PC-3 (cell line): ENCODE data around the gene AOPEP. TPM values are rescaled to one million over a fixed set of nuclear protein-coding genes. Genes with fewer than 3 reads are reported as not detected.

Experiments used
- ATAC-seq: fragments of 200-7000 bp; cut with Tn5 transposase; 2 replicates; pipeline ENCODE4 v1.9.1; 2020; ENCODE audit warnings: mild to moderate bottlenecking, moderate library complexity
- BruUV-seq: library from RNA; stranded (reverse); fragments of 400-500 nt; replicated peaks from 2 replicates; lab custom pipeline; 2021; lab: Mats Ljungman, UMichigan
- CTCF ChIA-PET: fragments of 300-600 bp; sonication (Branson Sonifier 250); formaldehyde crosslinking; loops from one replicate; lab custom pipeline; 2022; ENCODE audit warnings: antibody characterized with exemption; lab: Charles Lee
- POLR2A ChIA-PET: fragments of 300-600 bp; sonication (Branson Sonifier 250); formaldehyde crosslinking; loops from one replicate; lab custom pipeline; 2022; ENCODE audit warnings: antibody characterized with exemption; ENCODE audit not compliant: unreplicated experiment; lab: Charles Lee
- DNase-seq: peaks from one replicate; pipeline ENCODE4 v3.0.0-alpha.2; 2015
- H2AFZ ChIP-seq: fragments of 300-600 bp; sonication (generic); 2 replicates; pipeline ENCODE4 v1.6.0; 2016; ENCODE audit warnings: antibody characterized with exemption, low read length
- H3F3A ChIP-seq: fragments of 300-600 bp; sonication (generic); one replicate; pipeline ENCODE4 v1.6.0; 2017; ENCODE audit warnings: antibody characterized with exemption, low read length, control low read depth, mild to moderate bottlenecking; ENCODE audit not compliant: unreplicated experiment
- H3K27ac ChIP-seq: fragments of 300-600 bp; sonication (generic); 2 replicates; pipeline ENCODE4 v1.5.1; 2016; ENCODE audit warnings: mild to moderate bottlenecking, low read length
- H3K27me3 ChIP-seq: fragments of 300-600 bp; sonication (generic); 2 replicates; pipeline ENCODE4 v1.6.1; 2016; ENCODE audit warnings: low read length, mixed read lengths
- H3K36me3 ChIP-seq: fragments of 300-600 bp; sonication (generic); 2 replicates; pipeline ENCODE4 v1.6.1; 2016; ENCODE audit warnings: low read depth, mixed run types, low read length, mixed read lengths
- H3K4me1 ChIP-seq: fragments of 300-600 bp; sonication (generic); 2 replicates; pipeline ENCODE4 v1.5.1; 2016; ENCODE audit warnings: low read length; ENCODE audit not compliant: insufficient read depth
- H3K4me2 ChIP-seq: fragments of 300-600 bp; sonication (generic); 2 replicates; pipeline ENCODE4 v1.6.0; 2016; ENCODE audit warnings: low read length
- H3K4me3 ChIP-seq: fragments of 300-600 bp; sonication (generic); 2 replicates; pipeline ENCODE4 v1.5.1; 2016; ENCODE audit warnings: mild to moderate bottlenecking, low read length, mixed read lengths
- H3K79me2 ChIP-seq: fragments of 300-600 bp; sonication (generic); 2 replicates; pipeline ENCODE4 v1.6.1; 2017; ENCODE audit warnings: low read length, mixed read lengths
- H3K9ac ChIP-seq: fragments of 300-600 bp; sonication (generic); 2 replicates; pipeline ENCODE4 v1.6.0; 2016; ENCODE audit warnings: mild to moderate bottlenecking, low read length
- H3K9me2 ChIP-seq: fragments of 300-600 bp; sonication (generic); replicated peaks from 2 replicates; pipeline ENCODE4 v1.6.1; 2016; ENCODE audit warnings: mixed run types, low read length, mixed read lengths
- H3K9me3 ChIP-seq: fragments of 300-600 bp; sonication (generic); 2 replicates; pipeline ENCODE4 v1.6.1; 2016; ENCODE audit warnings: low read length, mixed read lengths
- H4K20me1 ChIP-seq: fragments of 300-600 bp; sonication (generic); 2 replicates; pipeline ENCODE4 v1.6.1; 2016; ENCODE audit warnings: low read length, mixed read lengths
- CTCF ChIP-seq: fragments of 300-600 bp; sonication (generic); conservative IDR thresholded peaks from 2 replicates; pipeline ENCODE4 v1.5.1; 2017; ENCODE audit warnings: antibody characterized with exemption, low read depth, mild to moderate bottlenecking, low read length
- EZH2 ChIP-seq: fragments of 300-600 bp; sonication (generic); IDR thresholded peaks from one replicate; pipeline ENCODE4 v1.6.1; 2017; ENCODE audit warnings: antibody characterized with exemption, mild to moderate bottlenecking, low read length; ENCODE audit not compliant: unreplicated experiment
- EZH2phosphoT487 ChIP-seq: fragments of 300-600 bp; sonication (generic); IDR thresholded peaks from 2 replicates; pipeline ENCODE4 v1.6.1; 2018; ENCODE audit warnings: mild to moderate bottlenecking, antibody characterized with exemption, low read length, borderline replicate concordance
- intact Hi-C: fragments of 100-400 bp; cut with micrococcal nuclease; formaldehyde crosslinking; loops from 2 replicates; pipeline ENCODE4 v1.9.0; 2023
- total RNA-seq: library from RNA; depleted of rRNA; stranded (reverse); fragments of >200 nt; gene quantifications from 2 replicates; pipeline ENCODE4 v1.2.3, GENCODE V29; 2014

Gene AOPEP
- total RNA-seq, 1 experiment from 2014 or later, result 23.1 TPM

- H2AFZ ChIP-seq, result no peak overlapping the region
- ChIA-PET CTCF (no interaction called here), POLR2A (no interaction called here)
- no TSS peak for BruUV-seq
- H4K20me1 ChIP-seq, result no peaks in the 10 kb centered on the region
- no peak overlapping the region for H3K9ac ChIP-seq
- no peak for TF ChIP-seq EZH2
- TF ChIP-seq EZH2phosphoT487, result no peak
- no peak for TF ChIP-seq CTCF
- no peak overlapping the region for H3K27ac ChIP-seq
- no peaks in the 10 kb centered on the region for H3K79me2 ChIP-seq
- no peak overlapping the region for H3K4me2 ChIP-seq
- H3K4me3 ChIP-seq, result no peak overlapping the region
- no peak for DNase-seq
- no peaks in the 10 kb centered on the region for H3K27me3 ChIP-seq
- intact Hi-C loops, result loop anchor here (10.0 kb wide), 1 partner anchor 198 kb away; no protein-coding TSS in a partner anchor
- no peaks in the 10 kb centered on the region for H3K9me2 ChIP-seq
- no peaks in the 10 kb centered on the region for H3K36me3 ChIP-seq
- ATAC-seq, result no peak
- H3K9me3 ChIP-seq, result no peaks in the 10 kb centered on the region
- peaks cover 20% of the 10 kb centered on the region for H3K4me1 ChIP-seq
- no peaks in the 10 kb centered on the region for H3F3A ChIP-seq
Observed at GRCh38 chr9:95112436-95113280, 386.2 kb downstream of the AOPEP start.

GRCh38 chr9:95115104-95115503 is 388.6 kb downstream of the AOPEP start:
- no peak for DNase-seq
- intact Hi-C loops, result loop anchor here (5.0 to 10.0 kb wide), 2 partner anchors 108 to 200 kb away; no protein-coding TSS in a partner anchor
- Histone ChIP-seq H3K9me2 (no peaks in the 10 kb centered on the region), H3K9me3 (no peaks in the 10 kb centered on the region), H3K36me3 (no peaks in the 10 kb centered on the region), H3K27me3 (no peaks in the 10 kb centered on the region), H3K4me1 (peaks cover 20% of the 10 kb centered on the region), H3K4me3 (no peak overlapping the region), H3K9ac (no peak overlapping the region), H4K20me1 (no peaks in the 10 kb centered on the region), H2AFZ (no peak overlapping the region), H3K4me2 (no peak overlapping the region), H3K27ac (peak overlapping the region; percentile 45; the same call in 1 of the 2 replicates), H3F3A (no peaks in the 10 kb centered on the region), H3K79me2 (no peaks in the 10 kb centered on the region)
- no peak for ATAC-seq
- BruUV-seq, result no TSS peak
- TF ChIP-seq EZH2, result no peak
- TF ChIP-seq EZH2phosphoT487, result no peak
- no peak for TF ChIP-seq CTCF
- ChIA-PET CTCF (interaction anchor here (1.3 kb wide), 1 partner anchor 23 kb away, joined by 5 read pairs; no protein-coding TSS in a partner anchor), POLR2A (no interaction called here)
